HepG2 (cell line): ENCODE data around the gene FEV. TPM values are rescaled to one million over a fixed set of nuclear protein-coding genes. Genes with fewer than 3 reads are reported as not detected.

Source experiments
- FIP1L1 ChIP-seq: fragments of 200-400 bp; formaldehyde crosslinking; IDR thresholded peaks from 2 replicates; pipeline ENCODE4 v1.6.1; 2018; ENCODE audit warnings: low read depth, mild to moderate bottlenecking, low read length, moderate library complexity, borderline replicate concordance; ENCODE audit not compliant: insufficient read depth
- FOSL2 ChIP-seq: sonication (generic); formaldehyde crosslinking; IDR thresholded peaks from 2 replicates; pipeline ENCODE4 v1.4.0; 2020; ENCODE audit warnings: missing genetic modification reagents
- MATR3 ChIP-seq: sonication (generic); formaldehyde crosslinking; IDR thresholded peaks from 2 replicates; pipeline ENCODE4 v1.4.0; 2020; ENCODE audit warnings: missing genetic modification reagents
- MXD3 ChIP-seq: IDR thresholded peaks from 2 replicates; pipeline ENCODE4 v1.6.1; 2016; ENCODE audit warnings: mild to moderate bottlenecking, missing biosample characterization, missing genetic modification reagents
- SMAD9 ChIP-seq: sonication (generic); formaldehyde crosslinking; IDR thresholded peaks from 2 replicates; pipeline ENCODE4 v1.5.1; 2020; ENCODE audit warnings: mild to moderate bottlenecking, missing genetic modification reagents
- ZBTB26 ChIP-seq: IDR thresholded peaks from 2 replicates; pipeline ENCODE4 v1.6.1; 2016; ENCODE audit warnings: missing compliant biosample characterization, missing genetic modification reagents, borderline replicate concordance
- ZNF318 ChIP-seq: sonication (generic); formaldehyde crosslinking; IDR thresholded peaks from 2 replicates; pipeline ENCODE4 v1.4.0; 2020; ENCODE audit warnings: mild to moderate bottlenecking, missing genetic modification reagents
- ZNF382 ChIP-seq: sonication (generic); formaldehyde crosslinking; IDR thresholded peaks from 2 replicates; pipeline ENCODE4 v1.5.0; 2020; ENCODE audit warnings: missing genetic modification reagents, mild to moderate bottlenecking, borderline replicate concordance
- ZNF687 ChIP-seq: sonication (generic); formaldehyde crosslinking; IDR thresholded peaks from 2 replicates; pipeline ENCODE4 v1.5.1; 2020; ENCODE audit warnings: mild to moderate bottlenecking, missing genetic modification reagents, moderate library complexity
- ZNF772 ChIP-seq: sonication (generic); formaldehyde crosslinking; IDR thresholded peaks from 2 replicates; pipeline ENCODE4 v1.5.0; 2020; ENCODE audit warnings: mild to moderate bottlenecking, missing genetic modification reagents
- ZXDC ChIP-seq: sonication (generic); formaldehyde crosslinking; IDR thresholded peaks from 2 replicates; pipeline ENCODE4 v1.5.0; 2020; ENCODE audit warnings: mild to moderate bottlenecking, missing genetic modification reagents
- polyA plus RNA-seq, 8 experiments: library from polyadenylated mRNA; depleted of rRNA in 3 of 8; stranded (reverse) in 7 of 8; unstranded in 1 of 8; fragments of >200 nt; fragmentation: Illumina TruSeq in 4 of 8; extraction: Trizol in 4 of 8; gene quantifications; 2 replicates each; pipeline versions ENCODE4 v1.2.1 to v1.2.3, GENCODE V29; 2011 to 2016; ENCODE audit warnings: low read depth in 4 of 8, missing spikeins in 1 of 8, mixed read lengths in 1 of 8; ENCODE audit not compliant: insufficient read depth in 1 of 8
- total RNA-seq, 5 experiments: library from RNA; depleted of rRNA; stranded (reverse); fragments of >200 nt; fragmentation: Illumina TruSeq; extraction: Trizol; gene quantifications; 2 replicates each; pipeline ENCODE4 v1.2.3, GENCODE V29; 2016; ENCODE audit warnings: low read depth in 1 of 5

FEV gene
- total and polyA plus RNA-seq, 2 of the 13 experiments (the other 11 are each of a cell fraction or from before 2014, with no cell fraction given) = not detected

- TF ChIP-seq FOSL2 (CRISPR knock-in tag) = peak; percentile 49; the same call in 1 of the 2 replicates
- TF ChIP-seq ZBTB26 (CRISPR knock-in tag) = 0 out of 2 replicates have a peak, but pooled peaks have one; percentile 60
- TF ChIP-seq ZXDC (CRISPR knock-in tag) = no peak
- TF ChIP-seq ZNF687 (CRISPR knock-in tag) = 0 out of 2 replicates have a peak, but pooled peaks have one; percentile 35
- no peak for TF ChIP-seq MATR3 (CRISPR knock-in tag)
- TF ChIP-seq ZNF382 (CRISPR knock-in tag) = no peak
- TF ChIP-seq FIP1L1 = no peak
- no peak for TF ChIP-seq ZNF772 (CRISPR knock-in tag)
- TF ChIP-seq MXD3 (CRISPR knock-in tag) = 0 out of 2 replicates have a peak, but pooled peaks have one; percentile 23
- no peak for TF ChIP-seq ZNF318 (CRISPR knock-in tag)
- no peak for TF ChIP-seq SMAD9
Observed at GRCh38 chr2:219029829-219030165, 44.8 kb upstream of the FEV start (continued).
